NCI-H510A treated with DMSO at 0.1 percent for 48 hours (cell line): ENCODE data around the gene DMBT1.

Experiments used
- DNase-seq: peaks from one replicate; lab custom pipeline; 2025; lab: John Stamatoyannopoulos, UW

The DMBT1 gene

GRCh38 chr10:122647383-122647968, 86.9 kb downstream of the DMBT1 start:
- DNase-seq, result no peak

GRCh38 chr10:122648599-122649428, 88.3 kb downstream of the DMBT1 start:
- DNase-seq, result peak; percentile 56

- no peak for DNase-seq
Measured at GRCh38 chr10:122649903-122650302, 89.3 kb downstream of the DMBT1 start.

GRCh38 chr10:122650331-122650730, 89.8 kb downstream of the DMBT1 start:
- no peak for DNase-seq

GRCh38 chr10:122655524-122656307, 95.2 kb downstream of the DMBT1 start:
- no peak for DNase-seq

- no peak for DNase-seq
Measured at GRCh38 chr10:122656308-122656705, 95.8 kb downstream of the DMBT1 start.

GRCh38 chr10:122656741-122657140, 96.2 kb downstream of the DMBT1 start:
- DNase-seq, result no peak

GRCh38 chr10:122657255-122657654, 96.7 kb downstream of the DMBT1 start:
- no peak for DNase-seq

GRCh38 chr10:122657729-122658128, 97.2 kb downstream of the DMBT1 start:
- DNase-seq, result no peak

GRCh38 chr10:122658356-122659049, 97.9 kb downstream of the DMBT1 start:
- no peak for DNase-seq

- DNase-seq, result no peak
Measured at GRCh38 chr10:122659126-122659525, 98.6 kb downstream of the DMBT1 start.

- no peak for DNase-seq
Measured at GRCh38 chr10:122659651-122660050, 99.1 kb downstream of the DMBT1 start.

- no peak for DNase-seq
Measured at GRCh38 chr10:122660696-122661095, 100.1 kb downstream of the DMBT1 start.

GRCh38 chr10:122662231-122662630, 101.7 kb downstream of the DMBT1 start:
- no peak for DNase-seq

GRCh38 chr10:122663516-122664130, 103.1 kb downstream of the DMBT1 start:
- DNase-seq, result no peak

- DNase-seq, result no peak
Measured at GRCh38 chr10:122664501-122664900, 103.9 kb downstream of the DMBT1 start.

- no peak for DNase-seq
Measured at GRCh38 chr10:122665329-122665860, 104.8 kb downstream of the DMBT1 start.

- no peak for DNase-seq
Measured at GRCh38 chr10:122665946-122666345, 105.4 kb downstream of the DMBT1 start.

- DNase-seq, result no peak
Measured at GRCh38 chr10:122669045-122669444, 108.5 kb downstream of the DMBT1 start.

- DNase-seq, result no peak
Measured at GRCh38 chr10:122669842-122670241, 109.3 kb downstream of the DMBT1 start.

GRCh38 chr10:122671355-122671754, 110.8 kb downstream of the DMBT1 start:
- DNase-seq, result no peak
